HepG2 (cell line): ENCODE data around the gene TRPC1. TPM values are rescaled to one million over a fixed set of nuclear protein-coding genes. Genes with fewer than 3 reads are reported as not detected.

Experiments
- ATAC-seq: fragments of 200-7000 bp; cut with Tn5 transposase; 3 replicates; pipeline ENCODE4 v1.9.1; 2020; ENCODE audit warnings: mild to moderate bottlenecking, moderate library complexity
- BruUV-seq: library from RNA; stranded (reverse); fragments of 400-500 nt; replicated peaks from 2 replicates; lab custom pipeline; 2021; lab: Mats Ljungman, UMichigan
- CTCF ChIA-PET: fragments of 300-600 bp; formaldehyde crosslinking; extraction: SDS; loops from one replicate; lab custom pipeline; 2021; ENCODE audit warnings: low total read pairs, inconsistent platforms, low intra/inter-chr PET ratio; lab: Yijun Ruan, JAX
- POLR2A ChIA-PET: fragments of 350-600 bp; sonication (Branson Sonifier 250); formaldehyde crosslinking; loops from one replicate; lab custom pipeline; 2020; ENCODE audit warnings: antibody characterized with exemption, inconsistent platforms; lab: Yijun Ruan, JAX
- DNase-seq: peaks from one replicate; pipeline ENCODE4 v3.0.0-alpha.2; 2015; ENCODE audit warnings: low spot score
- FAIRE-seq: peaks from 3 replicates; lab custom pipeline; 2011; peaks lifted over from hg19 to GRCh38; lab: Jason Lieb, UNC
- H2AFZ ChIP-seq: one replicate; pipeline ENCODE4 v1.6.1; 2011; ENCODE audit warnings: low read length, inconsistent platforms
- H3K27ac ChIP-seq: fragments of 300-600 bp; 3 replicates; pipeline ENCODE4 v1.8.0; 2011; ENCODE audit warnings: mixed run types, mild to moderate bottlenecking, mixed read lengths, low read length, inconsistent platforms; ENCODE audit not compliant: insufficient read depth; ENCODE audit errors: extremely low read length
- H3K27me3 ChIP-seq, 2 experiments: fragments of 200-600 bp in 1 of 2; 2 replicates in 1 of 2; 3 replicates in 1 of 2; pipeline versions ENCODE4 v1.6.0 to v1.8.0; 2011; ENCODE audit warnings: low read length in 2 of 2, mild to moderate bottlenecking in 2 of 2, moderate library complexity in 2 of 2, inconsistent platforms in 1 of 2; ENCODE audit not compliant: insufficient read depth in 2 of 2, control insufficient read depth in 1 of 2
- H3K36me3 ChIP-seq, 2 experiments: fragments of 200-600 bp in 1 of 2; replicated peaks in 1 of 2; 2 replicates in 1 of 2; 3 replicates in 1 of 2; pipeline versions ENCODE4 v1.5.1 to v1.8.0; 2011; ENCODE audit warnings: low read length in 2 of 2, inconsistent platforms in 1 of 2; ENCODE audit not compliant: insufficient read depth in 2 of 2, control insufficient read depth in 1 of 2
- H3K4me1 ChIP-seq: 2 replicates; pipeline ENCODE4 v1.5.1; 2012; ENCODE audit warnings: low read length, inconsistent platforms; ENCODE audit not compliant: insufficient read depth
- H3K4me2 ChIP-seq: 2 replicates; pipeline ENCODE4 v1.6.0; 2011; ENCODE audit warnings: low read depth, low read length, inconsistent platforms
- H3K4me3 ChIP-seq, 3 experiments: fragments of 200-600 bp in 1 of 3; sonication (generic), shearing (Covaris generic) in 1 of 3; replicated peaks in 1 of 3; 2 replicates each; pipeline ENCODE4 v1.5.1; 2011 to 2016; ENCODE audit warnings: low read length in 3 of 3, inconsistent platforms in 2 of 3, low read depth in 2 of 3, mild to moderate bottlenecking in 2 of 3, control low read depth in 1 of 3, mixed read lengths in 1 of 3; ENCODE audit not compliant: insufficient read depth in 1 of 3
- H3K79me2 ChIP-seq: one replicate; pipeline ENCODE4 v1.6.1; 2011; ENCODE audit warnings: low read length, inconsistent platforms; ENCODE audit not compliant: insufficient read depth
- H3K9ac ChIP-seq: 2 replicates; pipeline ENCODE4 v1.6.0; 2011; ENCODE audit warnings: mild to moderate bottlenecking, low read depth, low read length, inconsistent platforms; ENCODE audit not compliant: insufficient read depth
- H3K9me3 ChIP-seq: 2 replicates; pipeline ENCODE4 v1.5.1; 2012; ENCODE audit warnings: mild to moderate bottlenecking, low read length
- H4K20me1 ChIP-seq: 2 replicates; pipeline ENCODE4 v1.6.0; 2011; ENCODE audit warnings: inconsistent platforms, mild to moderate bottlenecking, low read length, moderate library complexity; ENCODE audit not compliant: insufficient read depth
- E2F5 ChIP-seq: sonication (generic); formaldehyde crosslinking; conservative IDR thresholded peaks from 2 replicates; pipeline ENCODE4 v1.4.0; 2020; ENCODE audit warnings: missing genetic modification reagents
- RBM39 ChIP-seq: fragments of 200-400 bp; formaldehyde crosslinking; IDR thresholded peaks from one replicate; pipeline ENCODE4 v1.6.1; 2018; ENCODE audit warnings: antibody characterized with exemption, mild to moderate bottlenecking, low read depth, low read length; ENCODE audit not compliant: poor library complexity, severe bottlenecking
- TSC22D2 ChIP-seq: sonication (generic); formaldehyde crosslinking; IDR thresholded peaks from 2 replicates; pipeline ENCODE4 v1.5.1; 2020; ENCODE audit warnings: missing genetic modification reagents, mild to moderate bottlenecking, borderline replicate concordance
- ZFP91 ChIP-seq: sonication (generic); formaldehyde crosslinking; IDR thresholded peaks from 2 replicates; pipeline ENCODE4 v1.9.0; 2022; ENCODE audit warnings: missing genetic modification reagents, mild to moderate bottlenecking, borderline replicate concordance
- ZNF318 ChIP-seq: sonication (generic); formaldehyde crosslinking; IDR thresholded peaks from 2 replicates; pipeline ENCODE4 v1.4.0; 2020; ENCODE audit warnings: mild to moderate bottlenecking, missing genetic modification reagents
- WGBS: methylation state at CpG from one replicate; pipeline ENCODE4 v1.1.6; 2017; ENCODE audit warnings: low lambda C conversion rate; 5-methylcytosine and 5-hydroxymethylcytosine counted together
- in situ Hi-C: cut with HindIII; loops from 2 replicates; pipeline ENCODE4 v1.10.0; 2017; ENCODE audit warnings: low pct_unique_long_range_greater_than_20kb; ENCODE audit not compliant: extremely low pct_ligation_motif_present
- intact Hi-C: fragments of 100-400 bp; cut with micrococcal nuclease; formaldehyde crosslinking; loops from one replicate; pipeline ENCODE4 v1.10.0; 2022; ENCODE audit not compliant: unreplicated experiment
- polyA plus RNA-seq, 8 experiments: library from polyadenylated mRNA; depleted of rRNA in 3 of 8; stranded (reverse) in 7 of 8; unstranded in 1 of 8; fragments of >200 nt; fragmentation: Illumina TruSeq in 4 of 8; extraction: Trizol in 4 of 8; gene quantifications; 2 replicates each; pipeline versions ENCODE4 v1.2.1 to v1.2.3, GENCODE V29; 2011 to 2016; ENCODE audit warnings: low read depth in 4 of 8, missing spikeins in 1 of 8, mixed read lengths in 1 of 8; ENCODE audit not compliant: insufficient read depth in 1 of 8
- total RNA-seq, 5 experiments: library from RNA; depleted of rRNA; stranded (reverse); fragments of >200 nt; fragmentation: Illumina TruSeq; extraction: Trizol; gene quantifications; 2 replicates each; pipeline ENCODE4 v1.2.3, GENCODE V29; 2016; ENCODE audit warnings: low read depth in 1 of 5

Gene TRPC1
- total and polyA plus RNA-seq, 2 of the 13 experiments (the other 11 are each of a cell fraction or from before 2014, with no cell fraction given): 10.8 to 13.1 TPM

- no peak for TF ChIP-seq ZFP91 (CRISPR knock-in tag)
Observed at GRCh38 chr3:142694225-142694624, 29.6 kb upstream of the TRPC1 start (continued).

GRCh38 chr3:142705198-142705597 lies 18.6 kb upstream of the TRPC1 start:
- Histone ChIP-seq H3K79me2 (no peaks in the 10 kb centered on the region), H3K27ac (no peak overlapping the region), H3K36me3 (no peaks in the 10 kb centered on the region), H3K4me3 (no peak overlapping the region), H3K27me3 (no peaks in the 10 kb centered on the region), H3K9me3 (no peaks in the 10 kb centered on the region), H3K4me2 (no peak overlapping the region), H3K4me1 (no peaks in the 10 kb centered on the region), H2AFZ (no peak overlapping the region), H4K20me1 (no peaks in the 10 kb centered on the region), H3K9ac (no peak overlapping the region)
- POLR2A ChIA-PET: no interaction called here
- no peak for FAIRE-seq
- in situ Hi-C loops (no loop called here), intact Hi-C loops (no loop called here)
- no peak for ATAC-seq
- 93% methylated on average over 2 of the region's 2 CpGs for whole genome bisulfite sequencing
- BruUV-seq: no TSS peak
- CTCF ChIA-PET: no interaction called here
- DNase-seq: no peak
- TF ChIP-seq ZNF318 (CRISPR knock-in tag) (no peak), RBM39 (no peak), TSC22D2 (CRISPR knock-in tag) (no peak), E2F5 (CRISPR knock-in tag) (no peak)
